ENCODE measurements around the gene CAV2.

The CAV2 gene

GRCh38 chr7:116511552-116512519 lies 12.3 kb downstream of the CAV2 start:
- Histone ChIP-seq H3K9me2 (ENCODE audit: low read depth, low read length) (no peaks in the 10 kb centered on the region), H3K9me3 (ENCODE audit: low read length) (no peaks in the 10 kb centered on the region), H3K27ac (ENCODE audit: low read depth, low read length, poor library complexity, severe bottlenecking) (no peak overlapping the region), H3K4me1 (ENCODE audit: insufficient read depth, low read length, severe bottlenecking) (peaks cover 14% of the 10 kb centered on the region), H3K27me3 (ENCODE audit: insufficient read depth, low read length) (no peaks in the 10 kb centered on the region), H2AFZ (ENCODE audit: low read length) (peak overlapping the region; percentile 72), H3K4me2 (ENCODE audit: low read length) (peak overlapping the region; percentile 80), H3K36me3 (ENCODE audit: insufficient read depth, low read length) (no peaks in the 10 kb centered on the region), H3K4me3 (ENCODE audit: low read depth, low read length, poor library complexity, severe bottlenecking) (peak overlapping the region; percentile 56), H3F3A (ENCODE audit: insufficient read depth, low read length) (no peaks in the 10 kb centered on the region), H3K9ac (ENCODE audit: low read length) (peak overlapping the region; percentile 45), H3K79me2 (ENCODE audit: insufficient read depth, low read length) (no peaks in the 10 kb centered on the region), H4K20me1 (ENCODE audit: insufficient read depth, low read length) (no peaks in the 10 kb centered on the region)
- no peak for TF ChIP-seq CTCF (IDR thresholded peaks at IDR 0.05; ENCODE audit: low read length)
- no peak for TF ChIP-seq EZH2 (IDR thresholded peaks at IDR 0.05; ENCODE audit: borderline replicate concordance, low read length)

- no peaks in the 10 kb centered on the region for H3K36me3 ChIP-seq (ENCODE audit: insufficient read depth, low read length)
- peaks cover 14% of the 10 kb centered on the region for H3K4me1 ChIP-seq (ENCODE audit: insufficient read depth, low read length, severe bottlenecking)
- no peaks in the 10 kb centered on the region for H4K20me1 ChIP-seq (ENCODE audit: insufficient read depth, low read length)
- no peak overlapping the region; the same call in 1 of the 2 replicates for H3K9ac ChIP-seq (ENCODE audit: low read length)
- H3K27ac ChIP-seq (ENCODE audit: low read depth, low read length, poor library complexity, severe bottlenecking), result no peak overlapping the region
- peak overlapping the region; percentile 80 for H3K4me2 ChIP-seq (ENCODE audit: low read length)
- H3K9me3 ChIP-seq (ENCODE audit: low read length), result no peaks in the 10 kb centered on the region
- no peaks in the 10 kb centered on the region for H3K79me2 ChIP-seq (ENCODE audit: insufficient read depth, low read length)
- H2AFZ ChIP-seq (ENCODE audit: low read length), result peak overlapping the region; percentile 72
- no peak for TF ChIP-seq EZH2 (IDR thresholded peaks at IDR 0.05; ENCODE audit: borderline replicate concordance, low read length)
- TF ChIP-seq CTCF (IDR thresholded peaks at IDR 0.05; ENCODE audit: low read length), result no peak
- H3K9me2 ChIP-seq (ENCODE audit: low read depth, low read length), result no peaks in the 10 kb centered on the region
- no peaks in the 10 kb centered on the region for H3K27me3 ChIP-seq (ENCODE audit: insufficient read depth, low read length)
- H3K4me3 ChIP-seq (ENCODE audit: low read depth, low read length, poor library complexity, severe bottlenecking), result peak overlapping the region; percentile 56
- no peaks in the 10 kb centered on the region for H3F3A ChIP-seq (ENCODE audit: insufficient read depth, low read length)
Measured at GRCh38 chr7:116512520-116513188, 13.1 kb downstream of the CAV2 start.

- TF ChIP-seq CTCF (IDR thresholded peaks at IDR 0.05; ENCODE audit: low read length) (no peak), EZH2 (IDR thresholded peaks at IDR 0.05; ENCODE audit: borderline replicate concordance, low read length) (no peak)
- H3K4me3 ChIP-seq (ENCODE audit: low read depth, low read length, poor library complexity, severe bottlenecking), result no peak overlapping the region
- no peaks in the 10 kb centered on the region for H4K20me1 ChIP-seq (ENCODE audit: insufficient read depth, low read length)
- H3K9ac ChIP-seq (ENCODE audit: low read length), result no peak overlapping the region
- H3K4me1 ChIP-seq (ENCODE audit: insufficient read depth, low read length, severe bottlenecking), result peaks cover 14% of the 10 kb centered on the region
- H3K36me3 ChIP-seq (ENCODE audit: insufficient read depth, low read length), result no peaks in the 10 kb centered on the region
- H3K9me2 ChIP-seq (ENCODE audit: low read depth, low read length), result no peaks in the 10 kb centered on the region
- H3K27me3 ChIP-seq (ENCODE audit: insufficient read depth, low read length), result no peaks in the 10 kb centered on the region
- H3K27ac ChIP-seq (ENCODE audit: low read depth, low read length, poor library complexity, severe bottlenecking), result no peak overlapping the region
- no peak overlapping the region for H2AFZ ChIP-seq (ENCODE audit: low read length)
- no peaks in the 10 kb centered on the region for H3F3A ChIP-seq (ENCODE audit: insufficient read depth, low read length)
- no peaks in the 10 kb centered on the region for H3K9me3 ChIP-seq (ENCODE audit: low read length)
- H3K79me2 ChIP-seq (ENCODE audit: insufficient read depth, low read length), result no peaks in the 10 kb centered on the region
- H3K4me2 ChIP-seq (ENCODE audit: low read length), result no peak overlapping the region
Measured at GRCh38 chr7:116515584-116515983, 16.0 kb downstream of the CAV2 start.
